Lower leg skin (tissue), 3 donors: ENCODE data around the gene TMC7.

Experiments used
- POLR2A ChIP-seq, 2 donors: fragments of 450-650 bp; IDR thresholded peaks; one replicate each; pipeline ENCODE4 v1.6.1; 2016 to 2017; ENCODE audit warnings: antibody characterized with exemption in 2 of 2, mild to moderate bottlenecking in 1 of 2, moderate library complexity in 1 of 2
- TF ChIP-seq, protein P1 (sequence below), 3 donors: fragments of 450-650 bp; IDR thresholded peaks; one replicate each; pipeline ENCODE4 v1.5.1; 2016; ENCODE audit warnings: antibody characterized with exemption in 3 of 3, mild to moderate bottlenecking in 3 of 3, moderate library complexity in 2 of 3

DNA sequence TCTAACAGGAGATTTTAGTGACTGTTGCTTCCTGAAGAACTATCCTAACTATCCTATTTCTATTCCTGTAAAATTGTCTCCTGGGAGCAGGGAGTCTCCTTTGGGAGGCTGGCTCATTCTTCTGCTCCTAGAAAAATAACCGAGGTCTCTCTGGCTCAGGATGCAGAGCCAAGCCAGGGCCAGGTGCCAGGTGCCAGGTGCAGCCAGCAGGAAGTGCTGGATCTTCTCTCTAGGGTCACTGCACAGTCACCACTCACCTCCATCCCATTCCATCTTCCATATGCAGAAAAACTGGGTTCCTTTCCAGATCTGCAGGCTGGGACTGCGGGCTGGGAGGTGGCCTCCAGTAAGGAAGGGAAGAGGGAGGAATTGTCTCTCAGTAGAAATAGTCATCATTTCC lies 3.8 kb upstream of the TMC7 start:
- TF ChIP-seq, protein P1, sequence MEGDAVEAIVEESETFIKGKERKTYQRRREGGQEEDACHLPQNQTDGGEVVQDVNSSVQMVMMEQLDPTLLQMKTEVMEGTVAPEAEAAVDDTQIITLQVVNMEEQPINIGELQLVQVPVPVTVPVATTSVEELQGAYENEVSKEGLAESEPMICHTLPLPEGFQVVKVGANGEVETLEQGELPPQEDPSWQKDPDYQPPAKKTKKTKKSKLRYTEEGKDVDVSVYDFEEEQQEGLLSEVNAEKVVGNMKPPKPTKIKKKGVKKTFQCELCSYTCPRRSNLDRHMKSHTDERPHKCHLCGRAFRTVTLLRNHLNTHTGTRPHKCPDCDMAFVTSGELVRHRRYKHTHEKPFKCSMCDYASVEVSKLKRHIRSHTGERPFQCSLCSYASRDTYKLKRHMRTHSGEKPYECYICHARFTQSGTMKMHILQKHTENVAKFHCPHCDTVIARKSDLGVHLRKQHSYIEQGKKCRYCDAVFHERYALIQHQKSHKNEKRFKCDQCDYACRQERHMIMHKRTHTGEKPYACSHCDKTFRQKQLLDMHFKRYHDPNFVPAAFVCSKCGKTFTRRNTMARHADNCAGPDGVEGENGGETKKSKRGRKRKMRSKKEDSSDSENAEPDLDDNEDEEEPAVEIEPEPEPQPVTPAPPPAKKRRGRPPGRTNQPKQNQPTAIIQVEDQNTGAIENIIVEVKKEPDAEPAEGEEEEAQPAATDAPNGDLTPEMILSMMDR (IDR thresholded peaks at IDR 0.05), result no peak
- no peak for TF ChIP-seq POLR2A (IDR thresholded peaks at IDR 0.05)
